Fibroblast of villous mesenchyme (primary cell): Measurements from ENCODE around the gene PPP4R1. TPM values are rescaled to one million over a fixed set of nuclear protein-coding genes. Genes with fewer than 3 reads are reported as not detected.

Experiments used
- DNase-seq: peaks from one replicate; pipeline ENCODE4 v3.0.0-alpha.2; 2010; ENCODE audit warnings: low read depth
- H3K4me3 ChIP-seq: 2 replicates; pipeline ENCODE4 v1.5.1; 2011; ENCODE audit warnings: low read depth, mild to moderate bottlenecking, low read length
- CTCF ChIP-seq: IDR thresholded peaks from 2 replicates; pipeline ENCODE4 v1.5.1; 2012; ENCODE audit warnings: low read depth, mild to moderate bottlenecking, low read length; ENCODE audit not compliant: insufficient read depth
- total RNA-seq: library from RNA; depleted of rRNA; stranded (reverse); fragments of >200 nt; gene quantifications from 2 replicates; pipeline ENCODE4 v1.2.3, GENCODE V29; 2012

The PPP4R1 gene
- total RNA-seq, 1 donor = 136 TPM

GRCh38 chr18:9569178-9569577 is 45.2 kb downstream of the PPP4R1 start:
- TF ChIP-seq CTCF = no peak
- no peak for DNase-seq

GRCh38 chr18:9568186-9568585 is 46.2 kb downstream of the PPP4R1 start:
- no peak for DNase-seq
- no peak for TF ChIP-seq CTCF

More at GRCh38 chr18:9569178-9569577, 45.2 kb downstream of the PPP4R1 start:
- no peak overlapping the region for H3K4me3 ChIP-seq

GRCh38 chr18:9565407-9565806 is 49.0 kb downstream of the PPP4R1 start:
- TF ChIP-seq CTCF = no peak
- DNase-seq = no peak

More at GRCh38 chr18:9568186-9568585, 46.2 kb downstream of the PPP4R1 start:
- no peak overlapping the region for H3K4me3 ChIP-seq

DNA sequence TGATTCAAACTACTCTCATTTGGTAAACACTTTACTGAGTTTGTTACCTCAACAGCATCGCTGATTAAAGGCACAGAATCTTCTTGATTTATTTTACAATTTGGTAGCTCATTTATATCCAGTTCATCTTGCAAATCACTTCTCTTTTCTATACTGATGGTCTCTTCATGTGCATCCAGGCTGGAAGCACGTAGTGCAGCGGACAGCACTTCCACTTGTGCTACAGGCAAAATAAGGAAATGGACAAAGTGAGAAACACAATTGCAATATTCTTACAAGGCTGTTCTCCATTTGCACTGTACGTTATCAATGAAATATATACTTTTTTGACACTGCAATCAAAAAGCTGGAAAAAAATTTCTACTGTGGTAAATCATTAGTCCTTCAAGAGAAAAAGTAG is 51.0 kb downstream of the PPP4R1 start:
- no peak for DNase-seq
- TF ChIP-seq CTCF = no peak
- no peak overlapping the region for H3K4me3 ChIP-seq

More at GRCh38 chr18:9565407-9565806, 49.0 kb downstream of the PPP4R1 start:
- no peak overlapping the region for H3K4me3 ChIP-seq

GRCh38 chr18:9562584-9562983 is 51.8 kb downstream of the PPP4R1 start:
- no peak overlapping the region for H3K4me3 ChIP-seq
- DNase-seq = no peak
- TF ChIP-seq CTCF = no peak

DNA sequence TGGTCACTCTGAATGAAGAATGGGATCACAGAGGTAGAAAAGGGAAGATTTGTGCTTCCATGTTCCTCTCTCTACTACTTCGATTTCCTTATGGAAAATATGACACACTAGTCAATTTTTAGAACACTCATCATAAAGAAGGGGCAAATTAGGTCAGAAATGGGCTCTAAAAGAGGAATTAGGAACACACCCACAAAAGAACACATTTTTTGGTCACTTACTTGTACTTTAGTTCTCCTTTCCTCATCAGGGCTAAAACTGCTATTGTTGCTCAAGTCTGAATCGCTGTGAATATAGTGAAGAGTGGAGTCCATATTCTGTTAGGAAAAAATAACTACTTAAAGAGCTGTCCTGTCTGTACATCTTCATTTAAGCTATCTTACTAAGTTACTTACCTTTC is 52.6 kb downstream of the PPP4R1 start:
- no peak overlapping the region for H3K4me3 ChIP-seq
- DNase-seq = no peak
- TF ChIP-seq CTCF = no peak

GRCh38 chr18:9559253-9559652 is 55.1 kb downstream of the PPP4R1 start:
- no peak for DNase-seq
- no peak for TF ChIP-seq CTCF
- no peak overlapping the region for H3K4me3 ChIP-seq
